Activated CD4-positive, alpha-beta T cell treated with anti-CD3 and anti-CD28 coated beads for 4 hours (primary cell): ENCODE data around the gene NPR1.
"Not testable (repeated sequence)": the region's sequence is repeated elsewhere in the genome, so short reads cannot be mapped to it uniquely, and the experiment has no call there.

Experiments used
- DNase-seq, 2 donors: peaks; one replicate each; pipeline ENCODE4 v3.0.0-alpha.2; 2020

Gene NPR1

GRCh38 chr1:153678519-153679336 is at the start of gene NPR1:
TSS of gene NPR1 (plus strand) at chr1:153678688. CDS start at chr1:153679109, 421 bp downstream.
- DNase-seq = peak; percentile 18 to 29

- no peak for DNase-seq
Measured at GRCh38 chr1:153629343-153629665, 49.2 kb upstream of the NPR1 start.

DNA sequence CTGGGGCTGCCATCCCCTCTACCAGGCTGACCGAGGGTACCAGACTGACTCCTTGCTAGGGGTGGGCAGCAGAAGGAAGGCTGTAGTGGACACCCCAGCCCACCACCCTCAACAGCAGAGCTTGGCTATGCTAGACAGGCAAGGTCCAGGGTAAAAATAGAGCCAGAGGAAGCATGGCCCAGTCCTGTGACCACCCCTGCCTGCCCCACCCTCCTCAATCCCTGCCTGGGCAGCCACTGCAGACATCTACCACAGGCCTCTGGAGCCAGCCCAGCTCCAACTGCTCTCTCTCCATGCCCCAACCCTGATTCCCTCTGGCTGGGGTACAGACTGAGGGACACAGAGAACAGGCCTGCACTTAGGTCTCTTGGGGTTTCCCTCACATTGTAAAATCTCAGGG is 48.5 kb upstream of the NPR1 start:
- no peak for DNase-seq

DNA sequence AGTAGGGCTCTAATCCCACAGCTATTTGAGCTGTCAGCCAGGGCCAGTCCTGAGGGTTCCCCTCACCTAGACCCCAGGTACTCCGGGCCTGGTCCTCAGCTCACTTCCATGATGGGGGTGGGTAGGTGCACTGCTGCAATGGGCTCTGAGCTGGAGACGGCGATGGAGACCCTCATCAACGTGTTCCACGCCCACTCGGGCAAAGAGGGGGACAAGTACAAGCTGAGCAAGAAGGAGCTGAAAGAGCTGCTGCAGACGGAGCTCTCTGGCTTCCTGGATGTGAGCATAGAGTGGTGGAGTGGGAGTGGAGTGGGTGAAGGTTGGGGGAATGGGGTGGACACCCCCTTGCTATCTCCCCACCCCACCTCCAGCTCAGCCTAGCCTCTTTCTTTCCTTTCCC is 48.1 kb upstream of the NPR1 start:
- DNase-seq = no peak

DNA sequence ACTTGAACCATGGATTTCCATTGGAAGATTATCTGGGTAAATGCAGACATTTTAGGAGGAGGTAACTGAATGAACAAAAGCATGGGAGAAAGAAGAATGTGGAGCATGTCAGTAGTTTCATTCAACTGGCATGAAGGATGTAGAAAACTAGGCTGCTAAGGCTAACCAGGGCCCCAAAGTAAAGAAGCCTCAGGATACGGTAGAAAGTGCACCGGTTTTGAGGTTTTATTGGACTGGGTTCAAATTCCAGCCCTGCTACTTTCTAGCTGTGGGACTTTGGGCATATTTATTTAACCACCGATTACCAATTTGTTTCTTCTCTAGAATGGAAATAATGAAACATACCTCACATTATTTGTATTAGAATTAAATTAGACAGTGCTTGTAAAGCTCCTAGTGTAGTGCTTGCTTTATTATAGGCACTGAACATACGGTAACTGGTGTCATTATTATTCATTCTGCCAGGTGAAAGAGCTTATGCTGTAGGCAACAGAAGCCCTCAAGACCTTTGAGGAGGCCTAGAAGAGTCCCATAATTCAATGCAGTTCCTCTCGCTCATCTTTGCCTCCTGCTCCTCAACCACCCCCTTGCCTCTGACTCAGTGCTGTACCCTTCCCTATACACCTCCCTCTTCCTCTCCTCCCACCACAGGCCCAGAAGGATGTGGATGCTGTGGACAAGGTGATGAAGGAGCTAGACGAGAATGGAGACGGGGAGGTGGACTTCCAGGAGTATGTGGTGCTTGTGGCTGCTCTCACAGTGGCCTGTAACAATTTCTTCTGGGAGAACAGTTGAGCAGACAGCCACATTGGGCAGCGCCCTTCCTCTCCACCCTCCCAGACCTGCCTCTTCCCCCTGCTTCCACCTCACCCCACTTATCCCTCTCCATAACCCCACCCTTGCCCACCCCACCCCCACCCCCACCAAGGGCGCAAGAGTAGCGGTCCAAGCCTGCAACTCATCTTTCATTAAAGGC is 47.2 kb upstream of the NPR1 start:
- no peak for DNase-seq

DNA sequence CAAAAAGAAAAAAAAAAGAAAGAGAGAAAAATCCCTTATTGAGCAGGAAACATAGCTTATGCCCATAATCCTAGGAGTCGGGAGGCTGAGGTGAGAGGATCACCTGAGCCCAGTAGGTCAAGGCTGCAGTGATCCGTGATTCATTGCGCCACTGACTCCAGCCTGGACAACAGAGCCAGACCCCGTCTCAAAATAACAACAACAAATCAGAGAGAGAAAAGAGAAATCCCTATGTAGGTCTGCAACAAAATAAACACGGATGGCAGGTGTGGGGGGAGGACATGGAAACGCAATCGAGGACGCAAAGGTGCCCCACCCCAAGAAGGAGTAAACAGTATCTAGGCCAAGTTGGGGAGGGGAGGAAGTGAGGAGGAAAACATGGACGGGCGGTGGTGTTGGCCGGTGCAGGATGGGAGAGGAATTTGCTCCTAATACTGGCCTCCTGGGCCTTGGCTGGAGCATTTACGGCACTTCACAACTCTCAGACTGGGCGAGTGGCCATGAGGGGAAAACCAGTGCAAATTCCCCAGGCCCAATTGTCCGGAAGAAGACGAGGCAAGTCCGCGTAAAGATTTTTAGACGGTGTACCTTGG is 45.2 kb upstream of the NPR1 start:
- no peak for DNase-seq

DNA sequence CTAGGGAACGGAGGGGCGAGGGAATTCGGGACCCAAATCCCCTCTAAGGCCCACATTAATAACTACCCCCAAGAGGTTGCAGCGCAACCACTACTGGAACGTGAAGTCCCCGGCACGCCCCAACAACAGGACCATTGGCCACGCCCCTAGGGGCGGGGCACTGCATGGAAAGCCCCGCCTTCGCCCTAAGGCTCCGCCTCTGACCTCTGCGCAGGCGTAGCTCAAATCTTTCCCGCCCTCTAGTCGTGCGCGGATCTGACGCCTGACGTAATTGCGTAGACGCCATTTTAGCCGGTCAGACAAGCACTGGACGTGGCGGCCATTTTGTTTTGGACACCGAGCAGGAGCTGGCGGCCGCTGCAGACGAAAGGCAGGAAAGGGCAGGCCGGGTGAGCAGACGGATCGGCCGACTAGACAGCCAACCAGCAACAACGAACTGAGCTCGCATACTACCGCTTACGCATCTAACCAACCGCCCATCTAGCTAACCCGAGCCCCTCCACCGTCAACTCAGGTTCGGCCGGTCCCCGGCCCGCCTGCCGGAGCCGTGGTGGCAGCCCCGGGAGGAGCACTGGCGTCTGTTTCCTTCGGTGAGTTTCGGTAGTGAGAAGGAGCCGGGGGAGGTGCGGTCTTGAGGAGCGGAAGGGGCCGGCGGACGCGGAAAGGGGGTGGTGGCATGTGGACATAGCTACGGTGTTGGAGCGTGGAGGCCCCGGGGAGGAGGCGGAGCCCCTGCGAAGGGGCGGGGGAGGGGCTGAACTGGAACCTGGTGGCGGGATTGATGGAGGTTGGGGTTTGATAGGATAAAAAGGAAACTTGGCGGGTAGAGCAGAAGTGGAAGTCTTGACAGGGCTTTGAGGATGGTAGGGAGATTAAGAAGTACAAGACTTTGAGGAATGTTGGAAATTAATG is 44.5 kb upstream of the NPR1 start, which contains the start of gene CHTOP:
TSS of gene CHTOP (plus strand) at position 313 of the 912 bp plus-strand sequence. CDS start 2,523 bp downstream, outside the sequence.
- DNase-seq = peak; percentile 94

GRCh38 chr1:153635872-153636271 is 42.6 kb upstream of the NPR1 start:
- DNase-seq = no peak

DNA sequence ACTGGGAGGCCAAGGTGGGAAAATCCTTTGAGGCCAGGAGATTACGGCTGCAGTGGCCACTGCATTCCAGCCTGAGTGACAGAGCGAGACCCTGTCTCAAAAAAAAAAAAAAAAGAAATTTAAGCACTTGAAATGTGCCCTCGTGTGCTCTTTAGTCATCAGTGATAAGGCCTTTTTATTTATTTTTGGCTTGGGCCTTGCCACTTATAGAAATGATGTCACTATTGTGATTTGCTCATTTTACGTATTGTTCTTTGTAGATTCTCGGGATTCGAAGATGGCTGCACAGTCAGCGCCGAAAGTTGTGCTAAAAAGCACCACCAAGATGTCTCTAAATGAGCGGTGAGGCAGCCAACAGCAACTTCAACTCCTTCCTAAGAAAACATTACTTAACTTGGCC is 42.2 kb upstream of the NPR1 start:
- DNase-seq = no peak

- no peak for DNase-seq
Measured at GRCh38 chr1:153638261-153638660, 40.2 kb upstream of the NPR1 start.

DNA sequence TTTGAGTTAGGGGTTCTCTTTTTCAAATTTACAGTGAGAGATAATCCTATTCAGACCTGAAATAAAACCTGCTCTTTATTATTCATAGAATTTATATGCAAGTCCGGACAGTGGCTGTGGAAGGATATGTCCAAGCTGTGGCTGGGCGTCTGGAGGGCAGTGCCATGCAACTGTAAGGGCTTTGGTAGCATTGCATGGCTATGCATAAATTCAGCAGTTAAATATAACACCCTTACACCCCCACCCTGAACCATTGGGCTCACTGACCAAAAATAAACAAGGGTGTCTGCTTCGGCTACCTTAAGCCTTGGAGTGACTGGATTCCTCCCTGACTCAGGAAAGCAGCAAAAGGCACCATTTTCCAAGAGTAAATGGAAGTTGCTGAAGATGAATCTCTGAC is 39.2 kb upstream of the NPR1 start:
- DNase-seq = no peak

DNA sequence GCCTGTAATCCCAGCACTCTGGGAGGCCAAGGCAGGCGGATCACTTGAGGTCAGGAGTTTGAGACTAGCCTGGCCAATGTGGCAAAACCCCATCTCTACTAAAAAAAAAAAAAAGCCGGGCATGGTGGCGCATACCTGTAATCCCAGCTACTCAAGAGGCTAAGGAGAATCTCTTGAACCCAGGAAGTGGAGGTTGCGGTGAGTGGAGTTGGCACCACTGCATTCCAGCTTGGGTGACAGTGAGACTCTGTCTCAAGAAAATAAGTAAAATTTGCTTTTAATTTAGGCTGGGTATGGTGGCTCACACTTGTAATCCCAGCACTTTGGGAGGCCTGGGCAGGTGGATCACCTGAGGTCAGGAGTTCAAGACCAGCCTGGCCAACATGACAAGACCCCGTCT is 38.3 kb upstream of the NPR1 start:
- DNase-seq = not testable (repeated sequence)

DNA sequence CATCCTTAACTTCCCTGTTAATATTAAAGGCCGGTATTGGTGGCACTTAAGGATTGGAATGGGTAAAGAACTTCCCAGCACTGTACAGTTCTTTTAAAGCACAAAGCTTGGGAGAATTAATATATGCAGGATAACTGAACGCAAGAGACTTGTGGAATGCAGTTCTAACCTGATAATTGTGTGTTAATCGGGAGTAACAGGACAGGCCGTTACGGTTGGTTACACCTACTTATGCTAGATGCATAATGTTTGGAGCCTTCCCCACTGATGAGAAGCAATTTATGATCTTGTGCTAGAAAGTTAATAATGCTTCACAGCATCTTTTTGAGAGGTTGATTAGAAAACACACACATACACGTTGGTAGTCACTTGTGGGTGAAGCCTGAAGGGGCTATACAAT is 37.6 kb upstream of the NPR1 start:
- no peak for DNase-seq

DNA sequence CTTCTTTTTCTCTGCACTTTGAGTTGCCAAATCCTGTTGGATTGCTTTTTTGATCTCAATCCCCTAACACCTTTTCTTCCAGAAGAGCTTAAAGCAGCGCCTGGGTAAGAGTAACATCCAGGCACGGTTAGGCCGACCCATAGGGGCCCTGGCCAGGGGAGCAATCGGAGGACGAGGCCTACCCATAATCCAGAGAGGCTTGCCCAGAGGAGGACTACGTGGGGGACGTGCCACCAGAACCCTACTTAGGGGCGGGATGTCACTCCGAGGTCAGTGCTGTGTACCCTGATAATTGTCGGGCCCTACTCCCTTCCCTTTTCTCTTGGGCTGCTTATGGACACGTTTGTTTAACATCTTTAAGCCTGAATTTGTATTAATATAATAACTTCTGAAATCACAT is 36.3 kb upstream of the NPR1 start:
- no peak for DNase-seq

DNA sequence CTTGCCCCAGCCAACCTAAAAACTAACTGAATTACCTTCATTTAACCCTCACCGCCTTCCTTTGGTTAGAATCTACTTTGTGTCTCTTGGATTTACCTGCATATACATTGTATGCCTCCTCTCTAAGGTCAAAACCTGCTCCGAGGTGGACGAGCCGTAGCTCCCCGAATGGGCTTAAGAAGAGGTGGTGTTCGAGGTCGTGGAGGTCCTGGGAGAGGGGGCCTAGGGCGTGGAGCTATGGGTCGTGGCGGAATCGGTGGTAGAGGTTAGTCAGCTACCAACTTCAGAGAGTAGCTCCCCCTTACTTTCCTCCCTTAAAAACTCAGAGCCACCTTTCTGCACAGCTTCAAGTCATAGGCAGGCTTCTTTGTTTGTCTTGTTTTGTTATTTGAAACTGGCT is 35.4 kb upstream of the NPR1 start:
- DNase-seq = no peak

DNA sequence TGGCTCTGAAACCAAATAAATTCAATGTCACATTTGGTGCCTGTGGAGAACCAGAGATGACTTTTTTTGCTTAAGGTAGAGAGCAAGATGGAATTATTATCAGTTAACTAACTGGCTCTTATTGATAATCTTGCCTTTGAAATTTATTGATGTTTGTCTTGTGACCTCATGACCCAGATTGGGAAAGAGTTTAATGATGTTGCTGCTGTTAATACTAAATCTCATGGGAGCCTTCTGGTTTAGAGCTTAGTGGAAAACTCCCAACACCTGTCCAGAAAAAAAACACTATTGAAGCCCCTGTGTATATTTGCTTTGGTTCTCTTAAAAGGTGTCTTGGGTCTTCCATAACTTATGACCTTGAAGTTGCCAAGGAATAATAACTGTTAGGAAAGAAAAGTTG is 34.7 kb upstream of the NPR1 start:
- DNase-seq = no peak

DNA sequence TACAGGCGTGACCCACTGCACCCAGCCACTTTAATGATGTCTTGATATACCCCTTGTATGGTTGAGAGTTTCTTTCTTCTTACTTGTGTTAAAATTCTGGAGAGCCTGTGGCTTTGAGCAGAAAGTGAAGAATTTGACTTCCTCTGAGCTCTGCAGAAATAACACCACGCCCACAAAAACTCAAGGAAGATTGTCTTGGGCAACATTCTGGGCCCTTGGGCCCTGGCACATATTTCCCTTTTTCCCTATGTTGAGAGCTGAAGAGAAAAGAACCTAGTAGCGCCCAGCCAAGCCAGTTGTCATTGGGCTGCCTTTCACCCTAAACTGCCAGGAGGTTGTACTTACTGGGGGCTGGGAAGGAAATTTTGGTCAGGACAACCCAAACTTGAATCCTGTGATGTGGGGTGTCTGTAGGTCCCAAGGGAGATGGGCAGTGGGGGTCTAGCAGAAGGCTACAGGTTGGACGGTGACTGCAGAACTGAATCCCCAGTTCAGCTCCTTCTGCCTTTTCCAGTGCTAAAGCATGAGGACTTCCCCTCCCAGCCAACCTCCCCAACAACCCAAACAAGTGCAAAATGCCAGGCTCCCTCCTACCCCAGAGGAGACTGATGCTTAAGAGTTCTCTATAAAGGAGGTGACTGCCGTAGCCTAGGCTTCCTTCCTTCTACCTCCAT is 31.7 kb upstream of the NPR1 start:
- no peak for DNase-seq

DNA sequence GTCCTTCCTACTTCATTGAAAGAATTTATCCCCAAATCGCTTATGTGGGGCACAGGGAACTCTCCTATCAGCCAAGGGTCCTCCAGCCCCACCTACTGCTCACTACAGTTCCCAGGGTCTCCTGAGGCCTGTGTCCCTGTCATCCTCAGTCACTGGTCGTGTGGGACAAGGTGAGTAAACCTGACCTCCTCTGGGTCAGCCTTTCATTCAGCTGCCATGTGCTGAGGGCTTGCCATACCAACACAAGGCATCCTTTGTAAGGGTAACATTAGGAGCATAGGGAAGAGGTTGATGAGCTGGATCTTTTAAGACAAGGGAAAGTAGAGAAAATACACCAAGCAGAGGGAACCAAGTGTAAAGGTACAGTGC is 31.2 kb upstream of the NPR1 start:
- DNase-seq = no peak

- no peak for DNase-seq
Measured at GRCh38 chr1:153648000-153648643, 30.4 kb upstream of the NPR1 start.

GRCh38 chr1:153649137-153649862 is 29.2 kb upstream of the NPR1 start:
- DNase-seq = no peak

DNA sequence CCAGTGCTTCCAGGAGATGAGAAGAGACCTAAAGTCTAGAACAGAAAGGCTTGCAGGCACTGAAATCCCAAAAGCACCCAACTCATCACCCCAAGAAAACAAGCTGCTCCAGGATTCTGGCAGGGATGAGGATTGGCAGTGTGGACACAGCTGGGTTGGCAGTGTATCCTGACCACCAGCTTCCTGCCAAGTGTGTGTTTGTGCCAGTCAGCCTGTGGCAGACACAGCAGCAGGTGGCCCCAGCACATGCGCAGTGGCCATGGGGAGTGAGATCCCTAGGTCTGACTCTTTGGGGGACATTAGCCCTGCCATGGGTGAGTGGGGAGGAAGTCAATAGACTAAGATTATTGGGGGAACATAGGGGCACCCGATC is 28.6 kb upstream of the NPR1 start:
- no peak for DNase-seq
